Left forelimb (tissue), 1 donor: ENCODE data around the gene ANKRD53.
A peak's percentile ranks its signal among the peaks of the same experiment; 100 is the strongest.

ENCODE experiments used
- DNase-seq: peaks from one replicate; pipeline ENCODE4 v3.0.0-alpha.2; 2018; ENCODE audit warnings: low spot score

ANKRD53 gene

DNA sequence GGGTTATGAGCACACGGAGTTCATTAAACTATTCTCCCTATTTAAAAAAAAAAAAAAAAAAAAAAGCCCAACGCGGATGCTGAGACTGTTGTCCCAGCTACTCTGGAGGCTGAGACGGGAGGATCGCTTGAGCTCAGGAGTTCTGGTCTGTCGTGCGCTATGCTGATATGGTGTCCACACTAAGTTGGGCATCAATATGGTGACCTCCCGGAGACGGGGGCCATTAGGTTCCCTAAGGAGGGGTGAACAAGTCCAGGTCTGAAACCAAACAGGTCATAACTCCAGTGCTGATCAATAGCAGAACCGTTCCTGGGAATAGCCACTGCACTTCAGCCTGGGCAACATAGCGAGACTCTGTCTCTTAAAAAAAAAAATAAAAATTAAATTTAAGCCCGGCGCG lies 12.9 kb upstream of the ANKRD53 start:
- DNase-seq: peak; percentile 18

DNA sequence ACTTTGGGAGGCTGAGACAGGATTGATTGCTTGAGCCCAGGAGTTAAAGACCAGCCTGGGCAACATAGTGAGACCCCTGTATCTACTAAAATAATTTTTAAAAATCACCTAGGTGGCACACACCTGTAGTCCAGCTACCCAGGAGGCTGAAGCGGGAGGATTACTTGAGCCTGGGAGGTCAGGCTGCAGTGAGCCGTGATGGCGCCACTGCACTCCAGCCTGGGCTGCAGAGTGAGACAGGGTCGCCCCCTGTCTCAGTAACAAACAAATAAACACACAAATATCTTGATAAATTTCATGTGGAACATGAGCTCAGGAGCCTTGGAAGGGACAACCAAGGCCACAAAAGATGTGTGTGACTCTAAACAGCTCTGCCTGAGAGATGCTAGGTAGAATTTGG lies 11.7 kb upstream of the ANKRD53 start:
- peak; percentile 33 for DNase-seq

DNA sequence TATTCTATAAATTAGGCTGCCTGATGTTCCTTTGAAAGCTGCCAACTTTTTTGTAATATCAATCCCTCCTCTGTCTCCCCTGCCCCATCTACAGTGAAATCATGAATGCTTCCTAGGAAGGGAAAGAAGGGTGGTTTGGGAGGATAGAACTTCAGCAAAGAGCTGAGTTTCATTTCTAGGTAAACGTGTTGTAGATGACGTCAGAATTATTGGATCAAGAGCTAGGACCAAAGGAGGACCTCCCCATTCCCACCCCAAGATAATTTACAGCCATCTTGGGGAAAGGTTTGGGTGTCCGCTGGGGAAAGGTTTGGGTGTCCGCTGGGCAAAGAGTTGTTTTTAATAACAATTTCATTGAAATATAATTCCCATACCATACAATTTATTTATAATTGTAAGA lies 11.2 kb upstream of the ANKRD53 start:
- no peak for DNase-seq

DNA sequence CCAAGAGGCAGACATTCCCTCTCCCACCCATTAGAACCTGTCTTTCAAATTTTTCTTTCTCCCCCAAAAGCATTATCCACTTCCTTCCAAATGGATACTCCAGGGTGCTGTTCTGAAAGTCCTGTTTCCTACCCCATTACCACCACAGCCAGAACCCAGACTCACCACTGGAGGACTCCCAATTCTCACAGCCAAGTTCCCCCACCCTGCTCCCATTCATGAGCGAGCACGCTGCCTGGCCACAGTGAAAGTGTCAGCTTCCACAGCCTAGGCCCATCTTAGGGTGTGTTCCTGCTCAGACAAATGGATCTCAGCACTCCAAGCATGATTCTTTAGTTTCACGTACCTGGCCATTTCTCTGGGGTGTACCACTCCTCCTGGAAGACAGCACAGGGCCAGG lies 3.8 kb upstream of the ANKRD53 start:
- DNase-seq: no peak

DNA sequence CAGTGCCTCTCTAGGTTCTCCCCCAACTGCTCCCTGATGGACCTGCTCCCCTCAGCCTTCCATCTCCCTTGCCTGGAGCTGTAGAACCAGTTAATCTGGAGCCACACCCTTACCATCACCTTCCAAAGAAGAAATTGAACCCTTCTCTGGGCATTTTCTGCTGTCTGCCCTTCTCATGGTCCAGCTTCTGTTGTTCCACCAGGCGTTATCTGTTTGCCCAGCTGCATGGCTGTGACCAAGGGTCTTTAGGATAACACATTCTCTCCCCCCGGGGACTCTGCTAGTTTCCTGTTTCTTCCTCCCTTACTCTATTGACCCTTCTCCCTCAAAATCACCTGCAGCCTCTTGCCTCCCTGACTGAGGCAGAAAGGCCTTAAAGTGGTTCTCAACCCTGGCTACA lies 3.2 kb upstream of the ANKRD53 start:
- DNase-seq: no peak

DNA sequence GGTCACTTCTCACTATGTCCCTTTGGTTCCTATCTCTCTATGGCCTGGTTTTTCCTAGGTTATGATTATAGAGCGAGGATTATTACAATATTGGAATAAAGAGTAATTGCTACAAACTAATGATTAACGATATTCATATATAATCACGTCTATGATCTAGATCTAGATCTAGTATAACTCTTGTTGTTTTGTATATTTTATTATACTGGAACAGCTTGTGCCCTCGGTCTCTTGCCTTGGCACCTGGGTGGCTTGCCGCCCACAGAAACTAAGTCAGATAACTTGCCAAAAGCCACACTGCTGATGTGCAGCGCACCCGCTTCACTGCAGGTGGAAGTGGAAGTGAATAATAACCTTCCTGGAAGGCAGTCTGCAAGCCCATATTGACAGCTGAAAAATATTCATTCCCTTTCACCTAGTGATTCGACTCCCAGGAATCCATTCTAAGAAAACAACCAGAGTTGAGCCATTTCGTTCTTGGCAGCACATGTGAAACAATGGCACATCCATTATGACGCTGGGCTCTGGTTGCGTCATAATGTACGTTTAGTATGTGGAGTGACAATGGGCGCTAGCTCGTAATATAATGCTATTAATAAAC lies 725 bp upstream of the ANKRD53 start:
- DNase-seq: peak; percentile 28

DNA sequence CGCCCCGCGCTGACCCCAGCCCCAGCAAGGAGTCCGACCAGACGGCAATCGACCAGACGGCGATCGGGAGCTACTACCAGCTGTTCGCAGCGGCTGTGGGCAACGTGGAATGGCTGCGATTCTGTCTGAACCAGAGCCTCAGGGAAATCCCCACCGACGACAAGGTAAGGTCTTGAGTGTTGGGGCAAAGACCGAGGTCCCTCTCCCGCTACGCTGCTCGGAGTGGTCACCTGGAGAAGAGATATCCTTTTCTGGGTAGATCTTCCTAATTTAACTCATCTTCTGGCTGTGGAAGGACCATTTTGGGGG lies 704 bp downstream of the ANKRD53 start:
- DNase-seq: no peak

DNA sequence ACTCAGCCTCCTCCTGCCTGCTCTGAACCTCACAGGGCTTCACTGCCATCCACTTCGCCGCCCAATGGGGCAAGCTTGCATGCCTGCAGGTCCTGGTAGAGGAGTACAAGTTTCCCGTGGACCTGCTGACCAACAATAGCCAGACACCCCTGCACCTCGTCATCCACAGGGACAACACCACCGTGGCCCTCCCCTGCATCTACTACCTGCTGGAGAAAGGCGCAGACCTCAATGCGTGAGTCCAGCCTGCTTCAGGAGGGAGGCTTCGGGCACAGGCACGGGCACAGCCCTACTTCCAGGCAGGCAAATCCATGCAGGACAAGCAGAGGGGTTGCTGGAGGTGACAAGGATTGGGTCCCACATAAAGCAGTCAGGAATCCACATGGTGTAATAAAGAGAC lies 1.2 kb downstream of the ANKRD53 start:
- DNase-seq: peak; percentile 47

DNA sequence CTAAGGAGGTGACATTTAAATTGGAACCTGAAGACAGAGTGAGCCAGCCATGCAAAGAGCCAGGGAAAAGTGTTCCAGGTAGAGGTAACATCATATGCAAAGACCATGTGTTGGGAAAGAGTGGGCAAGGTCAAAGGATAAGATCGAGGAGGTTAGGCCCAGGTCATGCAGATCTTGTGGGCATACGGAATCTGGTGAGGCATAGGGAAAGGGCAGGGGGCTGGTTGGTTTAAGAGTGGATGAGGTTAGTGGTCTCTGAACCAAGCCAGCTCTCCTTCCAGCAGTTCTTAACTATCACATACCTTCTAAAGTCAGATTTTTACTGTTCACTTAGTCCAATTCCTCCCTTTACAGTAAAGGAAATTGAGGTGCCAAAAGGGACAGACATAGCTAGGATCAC lies 3.0 kb downstream of the ANKRD53 start:
- DNase-seq: peak; percentile 5

DNA sequence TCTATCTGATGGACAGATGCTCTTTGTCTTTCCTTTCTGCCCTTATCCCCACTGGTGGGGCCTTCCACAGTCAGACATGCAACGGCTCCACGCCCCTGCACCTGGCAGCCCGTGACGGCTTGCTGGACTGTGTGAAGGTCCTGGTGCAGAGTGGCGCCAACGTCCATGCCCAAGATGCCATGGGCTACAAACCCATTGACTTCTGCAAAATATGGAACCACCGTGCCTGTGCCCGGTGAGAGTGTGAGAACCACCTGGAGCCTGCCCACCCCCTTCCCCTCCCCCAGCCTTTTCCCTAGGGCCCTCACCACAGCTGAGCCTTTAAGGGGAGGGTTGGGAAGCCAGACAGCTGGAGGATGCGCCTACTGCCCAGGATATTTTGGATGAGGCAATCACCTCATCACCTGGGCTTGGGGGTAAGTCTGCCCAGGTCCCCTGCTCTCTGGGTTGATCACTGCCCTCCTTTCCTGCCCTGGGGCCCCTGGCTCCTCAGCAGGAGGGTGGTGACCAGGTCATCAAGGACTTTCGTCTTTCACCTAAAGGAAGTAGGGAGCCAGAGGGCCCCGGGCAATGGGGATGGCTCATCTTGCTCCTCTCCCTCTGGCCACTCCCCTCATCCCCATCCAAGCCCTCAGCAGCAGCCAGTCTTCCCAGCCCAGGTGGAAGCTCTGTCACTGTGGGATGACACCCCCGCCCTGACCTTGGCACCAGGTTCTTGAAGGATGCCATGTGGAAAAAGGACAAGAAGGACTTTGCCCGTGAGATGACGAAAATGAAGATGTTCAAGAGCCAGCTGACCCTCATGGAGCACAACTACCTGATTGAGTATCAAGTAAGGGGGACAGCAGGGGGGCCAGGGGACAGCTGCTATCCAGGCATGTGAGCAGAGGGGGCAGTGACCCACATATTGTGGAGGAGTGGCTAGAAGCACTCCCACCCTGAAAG lies 3.7 kb downstream of the ANKRD53 start:
- DNase-seq: peak; percentile 44

DNA sequence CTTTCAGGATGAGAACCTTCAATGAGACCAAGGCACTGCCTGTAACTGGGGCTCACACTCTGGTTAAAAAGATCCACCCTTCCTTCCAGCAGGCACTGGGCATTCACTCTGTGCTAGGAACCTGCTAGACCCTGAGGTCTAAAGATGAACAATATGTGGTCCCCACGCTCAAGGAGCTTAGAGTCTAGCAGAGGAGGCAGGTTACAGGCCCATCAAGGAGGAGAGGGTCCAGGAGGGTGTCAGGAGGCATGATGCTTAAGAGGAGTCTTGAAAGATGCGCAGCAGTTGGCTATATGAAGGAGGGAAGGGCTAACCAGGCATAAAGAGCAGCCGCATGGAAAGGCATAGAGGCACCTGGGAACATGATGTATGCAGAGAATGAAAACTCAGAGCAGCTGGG lies 4.5 kb downstream of the ANKRD53 start:
- peak; percentile 48 for DNase-seq

DNA sequence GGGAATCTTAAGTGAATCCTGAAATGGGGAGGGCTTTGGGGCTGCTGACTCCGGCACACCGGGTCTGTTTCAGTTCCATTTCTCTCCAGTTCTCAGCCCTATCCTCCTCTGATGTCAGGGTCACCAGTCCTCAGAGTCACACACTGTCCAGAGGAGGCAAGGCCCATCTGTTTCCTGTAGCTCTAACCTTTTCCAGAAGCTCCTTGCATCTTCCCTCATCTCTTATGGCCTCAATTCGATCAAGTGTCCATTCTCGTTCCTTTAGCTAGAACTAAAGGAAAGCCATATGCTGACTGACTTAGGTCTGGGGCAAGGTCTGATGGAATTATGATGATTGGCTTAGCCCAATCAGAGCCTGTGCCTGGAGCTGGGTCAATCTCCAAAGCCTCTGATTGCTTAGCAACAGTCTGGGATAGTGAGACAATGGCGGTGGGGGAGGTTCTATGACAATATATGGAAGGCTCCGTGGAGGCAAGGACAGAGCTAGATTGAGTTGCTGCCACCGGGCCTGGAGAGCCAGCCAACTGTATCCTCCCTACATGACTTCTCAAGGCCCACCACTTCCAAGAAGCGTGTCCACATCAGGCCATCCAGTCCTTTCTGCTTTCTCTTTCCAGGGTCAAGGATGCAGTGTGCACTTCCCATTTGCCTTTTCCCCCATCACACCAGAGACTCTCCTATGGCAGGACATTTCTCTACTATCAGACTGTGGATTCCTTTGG lies 5.2 kb downstream of the ANKRD53 start:
- peak; percentile 20 for DNase-seq

DNA sequence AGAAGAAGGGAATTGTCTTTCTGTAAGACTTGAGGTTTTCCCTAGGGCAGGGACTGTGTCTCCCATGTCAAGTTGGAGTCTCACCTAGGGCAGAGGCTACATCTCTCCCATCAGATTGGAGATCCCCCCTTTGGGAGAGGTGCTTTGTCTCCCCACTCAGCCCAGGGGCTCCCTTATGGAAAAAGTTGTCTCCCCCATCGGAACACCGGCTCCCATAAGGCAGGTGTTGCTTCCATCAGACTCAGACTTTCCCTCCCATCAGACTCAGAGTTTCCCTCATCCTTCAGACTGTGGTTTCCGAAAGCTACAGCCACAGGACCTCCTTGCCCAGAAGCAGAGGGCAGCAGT lies 5.8 kb downstream of the ANKRD53 start:
- DNase-seq: no peak

DNA sequence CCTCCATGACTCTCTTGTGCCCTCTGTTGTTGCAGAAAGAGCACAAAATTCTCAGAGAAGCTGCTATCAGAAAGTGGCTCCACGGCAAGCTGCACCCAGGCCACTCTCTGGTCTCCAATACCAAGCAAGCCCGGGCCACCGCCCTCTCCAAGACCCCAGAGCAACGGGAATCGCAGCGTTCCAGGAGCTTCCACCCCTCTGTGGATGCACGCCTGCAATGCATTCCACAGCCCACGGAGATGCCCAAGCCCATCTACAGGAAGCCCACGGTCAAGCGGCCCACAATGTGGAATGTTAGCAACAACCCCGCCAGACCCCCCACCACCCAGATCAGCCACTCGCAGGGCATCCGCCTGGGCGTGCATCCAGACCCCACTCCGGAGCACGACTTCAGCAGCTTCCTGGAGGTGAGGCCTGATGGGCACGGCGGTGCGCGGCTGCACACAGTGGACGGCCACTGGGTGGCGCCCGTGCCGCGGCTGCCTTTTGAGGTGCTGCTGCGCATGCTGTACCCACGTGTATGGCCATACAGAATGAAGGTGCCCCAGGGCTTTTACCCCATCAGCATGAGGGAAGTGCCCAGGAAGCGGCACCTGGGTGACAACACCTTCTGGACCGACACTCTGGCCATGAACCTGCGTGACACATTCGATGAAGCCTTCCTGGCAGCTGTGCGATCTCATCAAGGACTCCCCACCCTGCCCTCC lies 6.3 kb downstream of the ANKRD53 start:
- peak; percentile 62 for DNase-seq

DNA sequence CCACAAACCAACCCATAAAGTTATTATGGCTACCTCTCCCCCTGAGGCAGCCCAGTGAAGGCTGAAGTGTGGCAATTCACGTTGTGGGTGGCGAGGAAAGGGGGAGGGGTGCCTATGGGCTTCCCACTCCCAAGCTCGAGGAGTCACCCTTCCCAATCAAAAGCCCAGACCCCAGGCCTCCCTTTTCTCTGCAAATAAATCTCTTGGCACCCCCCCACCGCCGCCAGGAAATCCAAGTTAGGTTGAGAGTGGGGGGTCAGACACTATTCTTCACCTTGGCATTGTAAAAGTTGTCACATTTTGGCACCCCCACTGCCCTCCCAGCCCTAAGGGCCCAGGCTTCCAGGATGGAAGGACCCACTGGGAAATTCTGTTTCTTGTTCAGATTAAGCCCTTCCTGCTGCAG lies 6.9 kb downstream of the ANKRD53 start:
- no peak for DNase-seq

DNA sequence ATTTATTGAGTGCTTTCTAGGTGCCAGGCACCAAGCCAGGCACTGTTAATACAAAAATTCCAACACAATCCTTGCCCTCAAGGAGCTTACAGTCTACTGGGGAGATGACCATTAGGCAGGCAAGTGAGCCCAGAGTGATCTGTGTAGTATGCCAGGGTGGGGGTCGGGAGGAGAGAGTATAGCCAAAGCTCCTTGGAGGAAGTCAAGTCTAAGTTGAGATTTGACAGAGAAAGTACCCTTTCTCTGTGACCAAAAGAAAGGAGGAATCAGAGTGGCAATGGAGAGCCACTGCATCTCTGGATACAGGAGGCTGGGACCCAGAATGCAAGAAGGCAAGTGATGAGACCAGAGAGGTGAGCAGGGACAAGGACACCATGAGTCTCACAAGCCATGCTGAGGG lies 7.5 kb downstream of the ANKRD53 start:
- DNase-seq: peak; percentile 18

DNA sequence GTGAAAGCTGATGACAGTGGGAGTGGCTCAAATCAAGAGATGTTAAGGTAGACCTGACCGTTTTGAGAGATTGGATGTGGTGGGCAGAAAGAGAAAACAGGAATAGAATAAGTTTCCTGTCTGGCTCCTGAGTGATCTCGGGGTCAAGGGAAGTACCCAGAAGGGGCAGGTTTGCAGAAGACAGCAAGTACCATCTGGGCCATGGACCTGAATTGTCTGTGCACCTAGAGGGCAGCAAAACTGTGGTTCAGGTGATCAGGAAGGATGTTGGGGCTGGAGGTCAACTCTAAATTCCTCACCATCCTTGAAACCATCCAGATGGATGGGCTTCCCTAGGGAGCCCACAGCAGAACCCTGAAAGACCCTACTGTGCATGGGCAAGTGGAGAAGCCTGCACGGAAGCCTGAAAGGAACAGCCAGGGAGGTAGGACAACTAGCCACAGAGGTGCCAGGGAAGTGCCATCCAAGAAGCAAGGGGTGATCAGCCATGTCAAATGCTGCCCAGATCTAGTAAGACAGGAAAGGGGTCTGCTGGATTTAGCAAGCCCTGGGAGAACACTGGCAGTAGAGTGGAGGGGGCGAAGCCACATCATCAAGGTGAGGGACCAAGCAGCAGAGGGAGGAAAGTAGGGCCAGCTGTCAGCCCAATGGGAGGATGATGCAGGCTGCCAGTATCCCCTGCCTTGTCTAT lies 8.2 kb downstream of the ANKRD53 start:
- peak; percentile 23 for DNase-seq

DNA sequence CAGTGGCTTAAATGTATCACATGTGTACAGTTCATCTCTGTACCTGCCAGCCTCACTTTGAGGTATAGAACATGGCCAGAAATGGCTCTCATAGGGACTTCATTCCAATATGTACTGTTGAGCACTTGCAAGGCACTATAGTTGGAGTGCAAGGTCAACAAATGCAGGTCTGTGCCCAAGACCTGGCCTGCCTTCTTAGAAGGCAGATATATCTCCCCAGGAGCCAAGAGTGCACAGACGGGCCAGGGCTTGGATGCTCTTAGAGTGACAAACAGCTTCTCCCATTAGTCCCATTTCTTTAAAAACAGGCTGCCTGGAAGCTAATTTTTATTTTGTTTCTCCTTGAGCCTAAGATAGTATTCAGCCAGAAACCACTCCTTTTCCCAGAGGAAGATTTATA lies 9.0 kb downstream of the ANKRD53 start:
- DNase-seq: peak; percentile 17

DNA sequence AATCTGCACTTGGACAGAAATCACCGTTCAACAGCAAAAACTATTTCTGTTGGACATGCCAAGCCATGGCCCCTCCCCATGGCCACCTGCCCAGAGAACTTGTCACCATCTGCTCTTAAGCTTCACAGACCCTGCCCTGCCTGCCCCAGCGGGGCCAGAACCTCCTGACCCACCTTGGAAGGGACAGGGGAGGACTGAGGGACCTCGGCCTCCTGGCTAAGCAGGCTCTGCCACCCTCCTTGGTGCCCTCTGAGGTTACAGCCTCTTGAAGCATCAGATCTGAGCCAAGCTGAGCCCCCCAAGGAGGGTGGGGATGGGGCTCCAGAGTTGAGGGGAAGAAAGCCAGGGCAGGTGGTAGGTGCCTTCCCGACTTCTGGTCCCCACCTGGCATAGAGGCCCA lies 9.7 kb downstream of the ANKRD53 start:
- no peak for DNase-seq

DNA sequence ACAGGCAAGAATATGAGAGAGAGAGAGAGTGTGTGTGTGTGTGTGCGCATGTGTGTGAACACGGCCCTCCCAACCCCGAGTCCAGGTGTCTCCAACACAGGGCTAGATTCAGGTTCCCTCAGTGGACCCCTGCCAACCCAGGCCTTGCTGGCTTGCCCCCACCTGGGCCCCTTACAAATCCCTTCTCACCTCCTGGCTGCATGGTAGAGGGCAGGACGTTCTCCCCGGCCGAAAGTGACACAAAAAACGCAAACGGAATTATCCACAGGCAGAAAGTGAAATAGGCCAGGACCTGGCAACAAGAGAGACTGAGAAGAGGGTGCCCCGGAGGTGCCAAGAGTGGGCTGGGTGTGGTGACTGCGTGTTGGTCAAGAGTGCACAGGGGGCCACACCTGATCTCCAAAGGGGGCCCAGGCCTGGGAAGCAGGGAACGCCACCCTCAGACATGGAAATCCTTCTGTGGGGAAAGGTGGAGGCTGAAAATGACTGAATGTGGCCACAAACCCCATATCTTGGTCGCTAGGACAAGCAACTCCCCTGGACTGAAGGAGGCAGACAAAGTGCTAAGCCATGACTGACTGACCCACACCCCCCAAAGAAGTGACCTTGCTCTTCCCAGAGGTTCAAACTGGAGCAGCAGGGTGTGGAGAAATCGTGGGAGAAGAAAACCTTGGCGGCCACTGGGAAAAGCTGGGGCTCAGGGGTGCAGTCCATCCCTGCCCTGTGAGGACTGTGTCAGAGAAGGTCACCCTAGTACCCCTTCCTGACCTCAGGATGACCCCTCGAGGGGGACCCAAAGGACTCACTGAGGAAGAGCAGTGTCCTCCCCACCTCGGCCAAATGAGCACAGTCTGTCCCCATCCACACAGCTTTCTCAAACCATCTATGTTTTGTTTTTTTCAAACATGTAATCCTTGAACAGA lies 10.6 kb downstream of the ANKRD53 start:
- no peak for DNase-seq

DNA sequence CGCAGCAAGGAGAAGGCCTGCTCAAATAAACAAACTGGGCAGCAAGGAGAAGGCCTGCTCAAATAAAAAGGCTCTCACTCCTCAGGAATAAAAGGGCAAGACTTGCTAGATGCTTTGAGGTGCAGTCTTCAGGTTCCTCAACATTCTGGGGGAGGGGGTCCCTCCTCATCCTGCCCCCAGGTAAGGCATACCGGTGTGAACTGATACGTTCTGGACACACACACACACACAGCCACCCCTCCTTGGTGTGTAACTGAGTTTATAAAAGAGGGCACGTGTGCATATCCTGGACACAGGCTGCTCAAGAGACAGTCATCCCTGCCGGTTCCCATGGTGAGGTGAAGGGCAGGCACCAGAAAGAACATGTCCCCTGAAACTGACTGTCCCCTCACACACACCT lies 11.8 kb downstream of the ANKRD53 start:
- no peak for DNase-seq
